Activated T-cell treated with anti-CD3 and anti-CD28 coated beads for 1 hour (primary cell): Measurements from ENCODE around the gene ADAMTS2.

Experiments
- DNase-seq: peaks from one replicate; pipeline ENCODE4 v3.0.0-alpha.2; 2020; ENCODE audit warnings: low read depth

Gene ADAMTS2

GRCh38 chr5:179232091-179232735 is 113.0 kb downstream of the ADAMTS2 start:
- no peak for DNase-seq

GRCh38 chr5:179231309-179231708 is 114.0 kb downstream of the ADAMTS2 start:
- DNase-seq: no peak

- no peak for DNase-seq
These were observed 115.2 kb downstream of the ADAMTS2 start for GRCh38 chr5:179230061-179230461.

GRCh38 chr5:179229331-179229831 is 115.9 kb downstream of the ADAMTS2 start:
- DNase-seq: no peak

GRCh38 chr5:179228341-179229121 is 116.7 kb downstream of the ADAMTS2 start:
- no peak for DNase-seq

GRCh38 chr5:179227580-179228311 is 117.5 kb downstream of the ADAMTS2 start:
- no peak for DNase-seq

- DNase-seq: no peak
These were observed 118.1 kb downstream of the ADAMTS2 start for GRCh38 chr5:179227229-179227579.

- no peak for DNase-seq
These were observed 118.6 kb downstream of the ADAMTS2 start for GRCh38 chr5:179226696-179227095.

- DNase-seq: no peak
These were observed 119.9 kb downstream of the ADAMTS2 start for GRCh38 chr5:179225387-179225786.

GRCh38 chr5:179224741-179225140 is 120.5 kb downstream of the ADAMTS2 start:
- no peak for DNase-seq

- DNase-seq: no peak
These were observed 121.3 kb downstream of the ADAMTS2 start for GRCh38 chr5:179223961-179224360.

- DNase-seq: no peak
These were observed 121.7 kb downstream of the ADAMTS2 start for GRCh38 chr5:179223528-179223927.

GRCh38 chr5:179222246-179223017 is 122.8 kb downstream of the ADAMTS2 start:
- no peak for DNase-seq

- DNase-seq: no peak
These were observed 123.4 kb downstream of the ADAMTS2 start for GRCh38 chr5:179221877-179222220.

- DNase-seq: no peak
These were observed 123.9 kb downstream of the ADAMTS2 start for GRCh38 chr5:179221196-179221876.

- DNase-seq: no peak
These were observed 124.5 kb downstream of the ADAMTS2 start for GRCh38 chr5:179220716-179221115.

GRCh38 chr5:179219661-179220620 is 125.3 kb downstream of the ADAMTS2 start:
- DNase-seq: no peak

- DNase-seq: no peak
These were observed 126.3 kb downstream of the ADAMTS2 start for GRCh38 chr5:179218943-179219330.

GRCh38 chr5:179217956-179218942 is 127.0 kb downstream of the ADAMTS2 start:
- no peak for DNase-seq
